Astrocyte (in vitro differentiated cells and primary cell): ENCODE results near the gene FBXW2.

ENCODE experiments used
- EZH2 ChIP-seq: IDR thresholded peaks from 2 replicates; pipeline ENCODE4 v1.6.1; 2012; ENCODE audit warnings: mild to moderate bottlenecking, low read length, inconsistent platforms; ENCODE audit not compliant: insufficient read depth
- TF ChIP-seq, protein P1 (sequence below): IDR thresholded peaks from 2 replicates; pipeline ENCODE4 v1.5.1; 2011; ENCODE audit warnings: low read depth, mild to moderate bottlenecking, inconsistent platforms, low read length, moderate library complexity; ENCODE audit not compliant: insufficient read depth

DNA sequence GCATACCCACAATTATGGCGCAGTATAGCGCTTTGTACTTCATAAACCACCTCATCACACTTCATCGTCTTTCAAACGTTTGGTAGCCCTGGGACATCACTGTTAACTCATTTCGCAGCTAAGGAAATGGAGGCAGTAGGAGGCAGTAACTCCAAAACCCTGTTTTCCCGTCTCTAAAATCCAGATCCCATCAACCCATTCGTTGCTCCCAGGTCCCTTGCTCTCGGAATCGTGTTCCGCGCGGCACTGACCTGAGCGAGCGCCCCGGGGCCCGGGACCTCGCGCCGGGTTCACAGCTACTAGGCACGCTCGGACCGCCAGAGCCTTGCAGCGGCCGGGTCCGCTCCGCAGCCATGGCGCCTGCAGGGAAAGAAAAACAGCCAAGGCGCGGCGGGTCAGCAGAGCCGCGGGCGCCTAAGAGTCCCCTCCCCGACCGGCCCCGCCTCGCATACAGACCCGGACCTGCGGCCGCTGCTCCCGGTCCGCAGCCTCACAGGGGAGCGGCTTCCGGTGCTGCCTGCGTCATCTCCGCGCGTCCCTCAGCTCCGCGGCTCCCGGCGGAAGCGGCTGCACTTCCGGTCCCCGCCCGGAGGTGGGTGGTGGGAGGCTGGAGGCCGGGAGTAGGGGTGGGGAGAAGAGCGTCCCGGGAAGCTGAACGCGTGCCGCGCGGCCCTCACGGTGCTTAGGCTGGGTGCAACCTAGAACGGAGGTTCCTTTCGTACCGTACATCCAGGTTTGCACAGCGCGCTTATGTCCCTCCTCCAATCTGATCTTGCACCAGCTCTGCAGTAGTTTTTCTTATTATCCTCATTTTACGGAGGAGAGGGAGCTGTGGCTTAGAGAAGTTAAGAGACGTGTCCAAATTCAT is at the start of gene FBXW2:
- no peak for TF ChIP-seq EZH2
- TF ChIP-seq, protein P1, sequence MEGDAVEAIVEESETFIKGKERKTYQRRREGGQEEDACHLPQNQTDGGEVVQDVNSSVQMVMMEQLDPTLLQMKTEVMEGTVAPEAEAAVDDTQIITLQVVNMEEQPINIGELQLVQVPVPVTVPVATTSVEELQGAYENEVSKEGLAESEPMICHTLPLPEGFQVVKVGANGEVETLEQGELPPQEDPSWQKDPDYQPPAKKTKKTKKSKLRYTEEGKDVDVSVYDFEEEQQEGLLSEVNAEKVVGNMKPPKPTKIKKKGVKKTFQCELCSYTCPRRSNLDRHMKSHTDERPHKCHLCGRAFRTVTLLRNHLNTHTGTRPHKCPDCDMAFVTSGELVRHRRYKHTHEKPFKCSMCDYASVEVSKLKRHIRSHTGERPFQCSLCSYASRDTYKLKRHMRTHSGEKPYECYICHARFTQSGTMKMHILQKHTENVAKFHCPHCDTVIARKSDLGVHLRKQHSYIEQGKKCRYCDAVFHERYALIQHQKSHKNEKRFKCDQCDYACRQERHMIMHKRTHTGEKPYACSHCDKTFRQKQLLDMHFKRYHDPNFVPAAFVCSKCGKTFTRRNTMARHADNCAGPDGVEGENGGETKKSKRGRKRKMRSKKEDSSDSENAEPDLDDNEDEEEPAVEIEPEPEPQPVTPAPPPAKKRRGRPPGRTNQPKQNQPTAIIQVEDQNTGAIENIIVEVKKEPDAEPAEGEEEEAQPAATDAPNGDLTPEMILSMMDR, result no peak
